CD4-positive, alpha-beta T cell treated with Interleukin-10 for 1 hour (primary cell): Measurements from ENCODE around the gene ABCE1.

Experiments
- DNase-seq: peaks from one replicate; pipeline ENCODE4 v3.0.0-alpha.2; 2020

Gene ABCE1

DNA sequence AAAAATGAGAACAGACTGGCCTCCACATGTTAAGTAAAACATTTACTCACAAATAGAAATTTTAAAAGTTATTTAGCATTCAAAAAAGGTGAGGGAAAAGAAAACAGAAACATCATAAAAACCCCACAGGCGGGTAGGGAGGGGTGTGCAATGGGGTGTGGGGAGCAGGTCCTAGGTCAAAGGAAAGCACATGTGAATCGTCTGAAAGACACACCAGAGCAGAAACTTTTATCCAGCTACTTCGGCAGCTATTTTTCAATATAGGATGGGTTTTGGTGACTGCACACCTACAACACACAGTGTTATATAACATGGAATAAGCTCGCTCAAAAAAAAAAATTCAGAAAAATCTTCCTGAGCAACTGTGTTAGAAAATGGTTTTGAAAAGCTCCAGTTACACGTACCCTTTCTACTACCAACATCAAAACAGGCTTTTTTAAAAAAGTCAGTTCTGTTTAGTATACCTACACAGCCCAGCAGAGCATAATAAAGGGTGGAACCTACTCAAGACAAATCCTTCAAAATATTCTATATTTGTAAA, 80.7 kb downstream of the ABCE1 start:
- DNase-seq: peak; percentile 50
